ENCODE data around the gene GRK6.

Gene GRK6

DNA sequence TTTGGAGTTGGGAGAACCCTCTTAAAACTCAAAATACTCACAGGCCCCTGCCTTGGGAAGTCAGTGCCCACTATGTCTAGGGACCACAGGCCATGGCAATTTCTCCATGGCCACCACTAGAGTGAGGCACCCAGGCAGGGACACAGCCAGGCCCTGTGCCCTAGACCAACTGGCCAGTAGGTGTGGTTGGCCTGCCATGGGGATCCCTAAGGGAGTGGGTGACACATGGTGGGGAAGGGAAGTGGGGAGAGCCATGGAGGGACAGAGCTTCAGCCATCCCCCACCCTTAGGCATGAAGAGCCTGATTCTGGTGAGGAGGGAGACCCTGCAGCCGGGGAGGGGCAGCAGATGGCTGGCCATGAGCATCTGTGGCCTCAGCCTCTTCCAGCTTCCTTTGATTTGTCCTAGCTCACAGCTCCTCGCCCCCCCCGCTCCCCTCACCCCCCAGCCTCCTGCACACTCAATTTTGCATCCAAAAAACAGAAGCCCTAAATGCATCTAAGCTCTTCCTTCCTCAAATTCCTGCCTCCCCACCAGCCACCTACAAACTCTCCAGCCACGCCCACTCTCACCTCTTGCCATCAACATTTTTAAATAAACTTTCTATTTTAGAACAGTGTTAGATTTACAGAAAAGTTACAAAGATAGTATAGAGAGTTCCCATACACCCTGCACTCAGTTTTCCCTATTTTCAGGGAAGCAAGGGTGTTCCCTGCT lies 48.5 kb downstream of the GRK6 start:
- Histone ChIP-seq H3K9me2 (replicated peaks; ENCODE audit: insufficient read depth, low read length) (no peaks in the 10 kb centered on the region), H3K4me1 (ENCODE audit: low read length) (no peaks in the 10 kb centered on the region)

DNA sequence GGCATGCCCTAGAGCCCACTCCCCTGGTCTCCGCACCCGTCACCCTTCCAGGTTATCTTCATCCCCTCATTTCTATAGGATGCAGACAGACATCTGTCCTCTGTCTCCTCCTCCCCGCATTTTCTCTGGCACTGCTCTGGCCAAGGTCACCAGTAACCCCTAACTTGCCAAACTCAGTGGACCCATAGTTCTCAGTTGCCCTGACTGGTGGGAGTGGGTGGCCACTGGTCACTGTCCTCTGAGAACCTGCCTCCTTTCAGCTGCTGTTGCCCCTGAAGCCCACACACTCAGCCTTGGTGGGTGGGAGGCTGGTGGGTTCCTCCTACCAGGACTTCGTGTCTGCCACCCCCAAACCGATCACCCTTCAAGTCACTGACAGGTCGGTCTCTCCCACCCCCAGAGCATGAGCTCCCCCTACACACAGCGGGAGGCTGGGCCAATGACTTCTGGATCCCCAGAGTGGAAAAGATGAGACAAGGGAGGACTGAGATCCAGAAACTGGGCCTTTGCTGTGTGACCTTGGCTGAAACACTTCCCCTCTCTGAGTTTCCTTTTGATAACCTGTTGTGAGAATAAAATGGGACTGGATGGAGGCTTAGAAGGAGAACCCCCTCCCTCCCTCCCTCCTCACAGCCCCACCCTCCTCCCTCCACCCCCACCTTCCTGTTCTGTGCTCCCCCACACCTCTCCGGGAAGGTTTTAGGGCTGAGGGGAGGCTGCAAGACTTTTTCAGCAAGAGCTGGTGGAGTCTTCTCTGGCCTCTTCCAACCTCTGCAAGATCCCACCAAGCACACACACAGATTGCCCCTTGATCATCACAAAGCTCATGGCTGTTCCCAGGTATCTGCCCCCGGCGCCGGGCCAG lies 49.3 kb downstream of the GRK6 start:
- no peaks in the 10 kb centered on the region for H4K20me1 ChIP-seq (ENCODE audit: insufficient read depth, low read length)
- no peak overlapping the region for H3K9ac ChIP-seq (ENCODE audit: low read length)
- H2AFZ ChIP-seq (ENCODE audit: low read length): no peak overlapping the region
- DNase-seq: no peak
- no peak overlapping the region for H3K4me2 ChIP-seq (ENCODE audit: low read depth, low read length)
- no peaks in the 10 kb centered on the region for H3K9me3 ChIP-seq (replicated peaks; ENCODE audit: insufficient read depth, low read length)
- no peaks in the 10 kb centered on the region for H3K36me3 ChIP-seq (replicated peaks; ENCODE audit: insufficient read depth, low read length)
- no peak overlapping the region for H3K27ac ChIP-seq (ENCODE audit: low read length)
- no peaks in the 10 kb centered on the region for H3K4me1 ChIP-seq (ENCODE audit: low read length)
- H3K27me3 ChIP-seq (replicated peaks; ENCODE audit: insufficient read depth, low read length): peaks cover 32% of the 10 kb centered on the region
- H3K79me2 ChIP-seq (ENCODE audit: low read length): no peaks in the 10 kb centered on the region
- H3K9me2 ChIP-seq (replicated peaks; ENCODE audit: insufficient read depth, low read length): no peaks in the 10 kb centered on the region
- no peaks in the 10 kb centered on the region for H3F3A ChIP-seq (ENCODE audit: insufficient read depth, low read length)
- TF ChIP-seq, protein P1, sequence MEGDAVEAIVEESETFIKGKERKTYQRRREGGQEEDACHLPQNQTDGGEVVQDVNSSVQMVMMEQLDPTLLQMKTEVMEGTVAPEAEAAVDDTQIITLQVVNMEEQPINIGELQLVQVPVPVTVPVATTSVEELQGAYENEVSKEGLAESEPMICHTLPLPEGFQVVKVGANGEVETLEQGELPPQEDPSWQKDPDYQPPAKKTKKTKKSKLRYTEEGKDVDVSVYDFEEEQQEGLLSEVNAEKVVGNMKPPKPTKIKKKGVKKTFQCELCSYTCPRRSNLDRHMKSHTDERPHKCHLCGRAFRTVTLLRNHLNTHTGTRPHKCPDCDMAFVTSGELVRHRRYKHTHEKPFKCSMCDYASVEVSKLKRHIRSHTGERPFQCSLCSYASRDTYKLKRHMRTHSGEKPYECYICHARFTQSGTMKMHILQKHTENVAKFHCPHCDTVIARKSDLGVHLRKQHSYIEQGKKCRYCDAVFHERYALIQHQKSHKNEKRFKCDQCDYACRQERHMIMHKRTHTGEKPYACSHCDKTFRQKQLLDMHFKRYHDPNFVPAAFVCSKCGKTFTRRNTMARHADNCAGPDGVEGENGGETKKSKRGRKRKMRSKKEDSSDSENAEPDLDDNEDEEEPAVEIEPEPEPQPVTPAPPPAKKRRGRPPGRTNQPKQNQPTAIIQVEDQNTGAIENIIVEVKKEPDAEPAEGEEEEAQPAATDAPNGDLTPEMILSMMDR (IDR thresholded peaks at IDR 0.05; ENCODE audit: low read length): no peak
- TF ChIP-seq EZH2phosphoT487 (IDR thresholded peaks at IDR 0.05; ENCODE audit: low read length) (no peak), EZH2 (optimal IDR thresholded peaks at IDR 0.05; ENCODE audit: low read depth, low read length) (no peak)
- no peak overlapping the region for H3K4me3 ChIP-seq (ENCODE audit: low read length)

More for the DNA sequence above, 48.5 kb downstream of the GRK6 start:
- no peak overlapping the region for H3K27ac ChIP-seq (ENCODE audit: low read length)
- H3K4me2 ChIP-seq (ENCODE audit: low read depth, low read length): no peak overlapping the region
- no peak for TF ChIP-seq EZH2phosphoT487 (IDR thresholded peaks at IDR 0.05; ENCODE audit: low read length)
- TF ChIP-seq EZH2 (optimal IDR thresholded peaks at IDR 0.05; ENCODE audit: low read depth, low read length): no peak
- TF ChIP-seq, protein P1 (IDR thresholded peaks at IDR 0.05; ENCODE audit: low read length): no peak
- H3K36me3 ChIP-seq (replicated peaks; ENCODE audit: insufficient read depth, low read length): no peaks in the 10 kb centered on the region
- H3K9ac ChIP-seq (ENCODE audit: low read length): no peak overlapping the region
- H3K4me3 ChIP-seq (ENCODE audit: low read length): no peak overlapping the region
- peaks cover 40% of the 10 kb centered on the region for H3K27me3 ChIP-seq (replicated peaks; ENCODE audit: insufficient read depth, low read length)
- H3K9me3 ChIP-seq (replicated peaks; ENCODE audit: insufficient read depth, low read length): no peaks in the 10 kb centered on the region
- H3K79me2 ChIP-seq (ENCODE audit: low read length): no peaks in the 10 kb centered on the region
- H2AFZ ChIP-seq (ENCODE audit: low read length): no peak overlapping the region
- H4K20me1 ChIP-seq (ENCODE audit: insufficient read depth, low read length): no peaks in the 10 kb centered on the region
- no peaks in the 10 kb centered on the region for H3F3A ChIP-seq (ENCODE audit: insufficient read depth, low read length)
- no peak for DNase-seq

DNA sequence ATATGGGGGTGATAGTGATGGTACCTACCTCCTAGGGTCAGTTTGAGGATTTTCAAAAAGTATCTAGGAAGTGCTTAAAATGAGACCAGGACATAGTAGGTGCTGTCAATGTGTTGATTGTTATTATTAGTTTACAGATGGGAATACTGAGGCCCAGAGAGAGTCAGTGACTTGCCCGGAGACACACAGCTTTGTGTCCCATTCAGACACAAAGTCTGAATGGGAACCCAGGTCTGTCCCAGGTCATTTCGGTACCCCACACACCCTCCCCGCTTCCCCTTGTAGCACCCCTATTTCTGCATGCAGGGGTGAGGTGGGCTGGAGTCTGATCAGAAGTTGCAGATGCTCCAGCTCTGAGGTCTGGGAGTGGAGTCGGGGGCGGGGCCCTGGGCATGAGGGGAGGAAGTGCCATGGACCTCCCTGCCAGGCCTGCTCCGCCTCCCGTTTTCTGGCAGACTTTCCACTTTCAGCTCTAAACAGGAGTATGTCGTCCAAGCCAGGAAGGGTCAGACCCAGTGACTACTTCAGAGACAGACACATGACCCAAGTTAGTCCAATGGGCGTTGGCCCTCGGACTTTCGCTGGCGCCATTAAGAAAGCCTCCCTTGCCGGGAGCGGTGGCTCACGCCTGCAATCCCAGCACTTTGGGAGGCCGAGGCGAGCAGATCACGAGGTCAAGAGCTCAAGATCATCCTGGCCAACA lies 50.2 kb downstream of the GRK6 start:
- Histone ChIP-seq H3K36me3 (replicated peaks; ENCODE audit: insufficient read depth, low read length) (no peaks in the 10 kb centered on the region), H3K79me2 (ENCODE audit: low read length) (no peaks in the 10 kb centered on the region), H3K4me2 (ENCODE audit: low read depth, low read length) (no peak overlapping the region), H3K27me3 (replicated peaks; ENCODE audit: insufficient read depth, low read length) (peaks cover 24% of the 10 kb centered on the region), H3K4me3 (ENCODE audit: low read length) (no peak overlapping the region), H3K9ac (ENCODE audit: low read length) (no peak overlapping the region), H3K4me1 (ENCODE audit: low read length) (no peaks in the 10 kb centered on the region), H2AFZ (ENCODE audit: low read length) (no peak overlapping the region), H3K9me3 (replicated peaks; ENCODE audit: insufficient read depth, low read length) (no peaks in the 10 kb centered on the region), H3F3A (ENCODE audit: insufficient read depth, low read length) (no peaks in the 10 kb centered on the region), H4K20me1 (ENCODE audit: insufficient read depth, low read length) (no peaks in the 10 kb centered on the region), H3K27ac (ENCODE audit: low read length) (no peak overlapping the region), H3K9me2 (replicated peaks; ENCODE audit: insufficient read depth, low read length) (no peaks in the 10 kb centered on the region)
- TF ChIP-seq, protein P1 (IDR thresholded peaks at IDR 0.05; ENCODE audit: low read length): no peak
- no peak for TF ChIP-seq EZH2phosphoT487 (IDR thresholded peaks at IDR 0.05; ENCODE audit: low read length)
- TF ChIP-seq EZH2 (optimal IDR thresholded peaks at IDR 0.05; ENCODE audit: low read depth, low read length): no peak
- no peak for DNase-seq
